Smooth muscle cell of the pulmonary artery (primary cell): ENCODE data around the gene SSBP4. TPM values are rescaled to one million over a fixed set of nuclear protein-coding genes. Genes with fewer than 3 reads are reported as not detected.

Experiments
- total RNA-seq: library from RNA; depleted of rRNA; stranded (reverse); fragments of >200 nt; gene quantifications from 2 replicates; pipeline ENCODE4 v1.2.3, GENCODE V29; 2014

The SSBP4 gene
- 50.0 and 70.0 TPM in 2 replicates for total RNA-seq

GRCh38 chr19:18419195-18419698 lies at the start of gene SSBP4:
Gene SSBP4 (plus strand): TSS chr19:18419398. CDS start chr19:18419649, 251 bp downstream.

GRCh38 chr19:18385675-18386542 lies 33.3 kb upstream of the SSBP4 start, which contains the start of gene GDF15:
Gene GDF15 (plus strand): TSS chr19:18386158. CDS start chr19:18386190, 32 bp downstream.

GRCh38 chr19:18397242-18398202 lies 21.7 kb upstream of the SSBP4 start, which contains the start of gene LRRC25:
Gene LRRC25 (minus strand): TSS chr19:18397622. CDS start chr19:18396963, 659 bp downstream.

GRCh38 chr19:18437491-18438330 lies 18.5 kb downstream of the SSBP4 start, which contains the start of gene ISYNA1:
Gene ISYNA1 (minus strand): TSS chr19:18438133. CDS start chr19:18437979, 154 bp downstream.

Other genes starting within 250 kb of the SSBP4 start
- gene IFI30, start 245.6 kb upstream of the SSBP4 start, total RNA-seq, result 21.5 and 30.6 TPM in 2 replicates
- 4.4 and 7.6 TPM in 2 replicates for gene MPV17L2, start 226.2 kb upstream of the SSBP4 start, total RNA-seq
- gene RAB3A, start 215.4 kb upstream of the SSBP4 start, total RNA-seq, result 8.6 and 10.4 TPM in 2 replicates
- 4.5 and 21.3 TPM in 2 replicates for gene PDE4C, start 193.0 kb upstream of the SSBP4 start, total RNA-seq
- gene IQCN, start 144.9 kb upstream of the SSBP4 start, total RNA-seq, result 0.33 and 1.1 TPM in 2 replicates
- gene JUND, start 137.8 kb upstream of the SSBP4 start, total RNA-seq, result 146 and 216 TPM in 2 replicates
- 85.4 and 90.5 TPM in 2 replicates for gene LSM4, start 96.3 kb upstream of the SSBP4 start, total RNA-seq
- 53.4 and 53.7 TPM in 2 replicates for gene PGPEP1, start 78.8 kb upstream of the SSBP4 start, total RNA-seq
- gene GDF15, start 33.2 kb upstream of the SSBP4 start, total RNA-seq, result 78.5 and 124 TPM in 2 replicates
- gene LRRC25, start 21.8 kb upstream of the SSBP4 start, total RNA-seq, result 0.07 TPM in 2 replicates
- 16.9 and 63.8 TPM in 2 replicates for gene ISYNA1, start 18.7 kb downstream of the SSBP4 start, total RNA-seq
- 15.2 and 15.3 TPM in 2 replicates for gene ELL, start 102.7 kb downstream of the SSBP4 start, total RNA-seq
- gene FKBP8, start 124.2 kb downstream of the SSBP4 start, total RNA-seq, result 299 and 304 TPM in 2 replicates
- gene KXD1, start 138.5 kb downstream of the SSBP4 start, total RNA-seq, result 70.5 and 81.7 TPM in 2 replicates
- 599 and 748 TPM in 2 replicates for gene UBA52, start 152.5 kb downstream of the SSBP4 start, total RNA-seq
- 32.8 and 34.7 TPM in 2 replicates for gene REX1BD, start 169.4 kb downstream of the SSBP4 start, total RNA-seq
- 68.1 and 189 TPM in 2 replicates for gene CRLF1, start 187.4 kb downstream of the SSBP4 start, total RNA-seq
- gene TMEM59L, start 193.5 kb downstream of the SSBP4 start, total RNA-seq, result 4.1 and 6.5 TPM in 2 replicates
- gene KLHL26, start 217.6 kb downstream of the SSBP4 start, total RNA-seq, result 13.8 and 14.5 TPM in 2 replicates